Raji (cell line): Measurements from ENCODE around the gene ZNF548.

Experiments
- POLR2A ChIP-seq: IDR thresholded peaks from 2 replicates; pipeline ENCODE4 v1.6.1; 2011; ENCODE audit warnings: low read depth, low read length, control low read depth; ENCODE audit not compliant: insufficient read depth

The ZNF548 gene

GRCh38 chr19:57389730-57390598, at the start of gene ZNF548:
ZNF548 (plus strand) TSS chr19:57389854; CDS start chr19:57390100, 246 bp downstream.
- TF ChIP-seq POLR2A = 0 out of 2 replicates have a peak, but pooled peaks have one; percentile 8

GRCh38 chr19:57342582-57342981, 47.1 kb upstream of the ZNF548 start:
- no peak for TF ChIP-seq POLR2A

GRCh38 chr19:57348136-57348535, 41.5 kb upstream of the ZNF548 start:
- TF ChIP-seq POLR2A = no peak

GRCh38 chr19:57350877-57351805, 38.5 kb upstream of the ZNF548 start, which contains the start of gene ZNF304:
ZNF304 (plus strand) TSS chr19:57351271; CDS start chr19:57351665, 394 bp downstream.
- TF ChIP-seq POLR2A = peak; percentile 44; the same call in 1 of the 2 replicates

DNA sequence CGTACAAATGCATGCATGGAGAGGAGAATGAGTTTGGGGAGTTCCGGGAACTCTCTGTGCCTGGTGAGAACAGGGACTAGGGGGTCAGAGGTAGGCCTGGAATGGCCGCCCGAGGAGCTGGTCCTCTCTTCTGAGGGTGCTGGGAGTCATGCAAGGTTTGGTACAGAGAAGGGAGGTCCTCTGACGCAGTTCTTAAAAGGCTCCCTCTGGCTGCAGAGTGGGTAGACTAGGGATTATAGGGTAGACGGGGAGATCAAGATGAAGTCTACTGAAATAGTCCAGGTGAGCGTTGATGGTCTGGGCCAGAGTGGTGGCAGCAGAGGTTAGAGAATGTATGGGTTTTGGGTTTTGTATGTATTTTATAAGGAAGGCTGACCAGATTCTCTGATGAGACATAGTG, 37.8 kb upstream of the ZNF548 start:
- TF ChIP-seq POLR2A = no peak

DNA sequence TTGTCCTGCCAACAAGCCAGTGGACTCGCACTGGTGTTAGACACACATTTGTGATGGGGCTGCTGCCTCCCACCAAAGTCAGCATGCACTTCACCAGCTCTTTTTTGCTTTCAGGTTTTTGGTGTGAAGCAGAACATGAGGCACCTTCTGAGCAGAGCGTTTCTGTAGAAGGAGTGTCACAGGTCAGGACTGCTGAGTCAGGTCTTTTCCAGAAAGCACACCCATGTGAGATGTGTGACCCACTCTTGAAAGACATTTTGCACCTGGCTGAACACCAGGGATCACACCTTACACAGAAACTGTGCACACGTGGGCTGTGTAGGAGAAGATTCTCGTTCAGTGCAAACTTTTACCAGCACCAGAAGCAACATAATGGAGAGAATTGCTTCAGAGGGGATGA, 33.7 kb upstream of the ZNF548 start:
- TF ChIP-seq POLR2A = no peak

- no peak for TF ChIP-seq POLR2A
Measured at GRCh38 chr19:57357406-57357805, 32.2 kb upstream of the ZNF548 start.

DNA sequence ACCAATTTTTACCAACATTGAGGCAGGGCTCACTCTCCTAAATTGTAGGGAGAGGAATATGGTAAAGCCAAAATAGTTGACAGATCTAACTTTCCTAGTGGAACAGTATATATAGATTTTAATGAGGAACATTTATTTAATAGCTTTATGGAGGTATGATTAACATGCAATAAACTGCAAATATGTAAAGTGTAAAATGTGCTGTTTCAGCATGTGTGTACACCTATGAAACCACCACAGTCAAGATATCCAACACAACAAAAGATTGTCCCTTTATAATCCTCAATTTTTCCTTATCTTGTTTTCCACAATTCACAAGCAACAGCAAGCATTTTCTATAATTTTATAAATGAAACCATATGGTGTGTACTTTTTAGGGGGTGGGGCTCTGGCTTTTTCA, 30.4 kb upstream of the ZNF548 start:
- no peak for TF ChIP-seq POLR2A

- TF ChIP-seq POLR2A = no peak
Measured at GRCh38 chr19:57362419-57362818, 27.2 kb upstream of the ZNF548 start.

GRCh38 chr19:57362997-57363687, 26.5 kb upstream of the ZNF548 start, which contains the start of the genes TRAPPC2B and ZNF547:
TRAPPC2B (plus strand) TSS chr19:57363551; CDS start chr19:57364834, 1,283 bp downstream.
ZNF547 (plus strand) TSS chr19:57363551; CDS start chr19:57368556, 5,005 bp downstream.
- peak; percentile 57 for TF ChIP-seq POLR2A

DNA sequence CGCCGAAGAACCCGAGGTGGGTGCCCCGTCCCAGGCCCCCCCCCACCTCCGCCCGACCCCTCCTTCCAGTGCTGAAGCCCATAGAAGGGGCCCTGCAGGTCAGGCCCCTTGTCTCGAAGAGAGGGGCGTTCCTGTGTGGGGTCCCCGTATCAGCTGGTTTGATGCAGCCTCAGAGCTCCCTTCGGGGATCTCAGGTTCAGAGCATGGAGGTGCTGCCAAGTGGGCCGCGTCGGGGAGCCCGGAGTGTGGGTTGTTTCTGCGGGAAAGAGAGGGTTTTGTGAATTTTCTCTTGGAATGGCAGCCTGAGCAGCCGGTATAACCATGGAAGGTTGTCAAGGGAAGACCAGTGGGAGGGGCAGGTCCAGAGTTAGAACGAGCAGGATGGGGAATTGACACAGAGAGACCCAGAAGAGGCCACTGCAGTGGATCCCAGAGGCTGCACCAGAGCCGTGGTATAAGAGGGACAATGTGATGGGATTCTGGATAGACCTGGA, 25.9 kb upstream of the ZNF548 start:
- no peak for TF ChIP-seq POLR2A

- TF ChIP-seq POLR2A = no peak
Measured at GRCh38 chr19:57366776-57367175, 22.9 kb upstream of the ZNF548 start.

- no peak for TF ChIP-seq POLR2A
Measured at GRCh38 chr19:57374179-57374578, 15.5 kb upstream of the ZNF548 start.

DNA sequence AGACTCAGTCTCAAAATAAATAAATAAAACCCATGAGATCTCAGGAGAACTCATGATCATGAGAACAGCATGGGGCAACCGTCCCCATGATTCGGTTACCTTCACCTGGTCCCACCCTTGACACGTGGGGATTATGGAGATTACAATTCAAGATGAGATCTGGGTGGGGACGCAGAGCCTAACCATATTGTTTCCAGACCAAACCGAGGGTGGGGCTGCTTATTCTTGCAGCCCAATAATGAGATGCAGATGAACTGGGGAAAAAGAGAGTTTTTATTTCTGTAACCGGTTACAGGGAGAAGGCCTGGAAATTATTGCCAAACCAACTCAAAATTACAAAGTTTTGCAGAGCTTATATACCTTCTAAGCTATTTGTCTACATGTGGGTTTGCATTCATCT, 13.5 kb upstream of the ZNF548 start:
- no peak for TF ChIP-seq POLR2A
